ENCODE data around the gene AK4. TPM values are rescaled to one million over a fixed set of nuclear protein-coding genes. Genes with fewer than 3 reads are reported as not detected.

The AK4 gene
- total RNA-seq, 1 experiment from 2014 or later = 180 TPM

GRCh38 chr1:65198096-65198495 lies 50.1 kb downstream of the AK4 start:
- peaks cover 36% of the 10 kb centered on the region for H3K36me3 Mint-ChIP-seq
- DNase-seq (ENCODE audit: low spot score) (no peak), ATAC-seq (no peak)
- H3K4me1 Mint-ChIP-seq = peaks cover 35% of the 10 kb centered on the region
- no peaks in the 10 kb centered on the region for H3K9me3 Mint-ChIP-seq
- TF ChIP-seq PRRX2 (CRISPR knock-in tag; IDR thresholded peaks at IDR 0.05) (no peak), ZNF263 (CRISPR knock-in tag; IDR thresholded peaks at IDR 0.05; ENCODE audit: low read depth) (no peak), E2F5 (CRISPR knock-in tag; IDR thresholded peaks at IDR 0.05) (no peak), JAZF1 (CRISPR knock-in tag; IDR thresholded peaks at IDR 0.05) (no peak)
- CTCF ChIA-PET = interaction anchor here (1.0 kb wide), 1 partner anchor 11 kb away, joined by 3 read pairs; no protein-coding TSS in a partner anchor
- peak overlapping the region; percentile 62 for H3K27ac Mint-ChIP-seq
- no peaks in the 10 kb centered on the region for H3K27me3 Mint-ChIP-seq (ENCODE audit: low read depth)
- POLR2A ChIA-PET = no interaction called here
- H3K4me3 Mint-ChIP-seq = no peak overlapping the region

- H3K4me3 Mint-ChIP-seq = no peak overlapping the region
- H3K27ac Mint-ChIP-seq = 0 out of 2 replicates have a peak overlapping the region, but pooled peaks have one; percentile 27
- H3K36me3 Mint-ChIP-seq = peaks cover 27% of the 10 kb centered on the region
- no peak for ATAC-seq
- ChIA-PET CTCF (interaction anchor here (0.8 to 1.1 kb wide), 2 partner anchors 8 to 9 kb away, joined by 3 to 4 read pairs; no protein-coding TSS in a partner anchor), POLR2A (no interaction called here)
- H3K9me3 Mint-ChIP-seq = no peaks in the 10 kb centered on the region
- peaks cover 36% of the 10 kb centered on the region for H3K4me1 Mint-ChIP-seq
- TF ChIP-seq NR2C2 (CRISPR knock-in tag; IDR thresholded peaks at IDR 0.05) = no peak
- no peak for TF ChIP-seq SMAD4 (CRISPR knock-in tag; IDR thresholded peaks at IDR 0.05)
- TF ChIP-seq CREB1 (CRISPR knock-in tag; IDR thresholded peaks at IDR 0.05) = no peak
- TF ChIP-seq ZNF263 (CRISPR knock-in tag; IDR thresholded peaks at IDR 0.05; ENCODE audit: low read depth) = no peak
- TF ChIP-seq CREM (CRISPR knock-in tag; IDR thresholded peaks at IDR 0.05) = no peak
- no peak for TF ChIP-seq ZNF423 (CRISPR knock-in tag; IDR thresholded peaks at IDR 0.05)
- TF ChIP-seq SP1 (CRISPR knock-in tag; conservative IDR thresholded peaks at IDR 0.05) = no peak
- no peak for TF ChIP-seq IRF1 (CRISPR knock-in tag; IDR thresholded peaks at IDR 0.05)
- no peak for TF ChIP-seq USF1 (CRISPR knock-in tag; IDR thresholded peaks at IDR 0.05)
- TF ChIP-seq GRHL2 (CRISPR knock-in tag; IDR thresholded peaks at IDR 0.05; ENCODE audit: insufficient replicate concordance, severe bottlenecking) = no peak
- no peak for TF ChIP-seq ZNF281 (CRISPR knock-in tag; IDR thresholded peaks at IDR 0.05)
- no peak for TF ChIP-seq HMGA2 (CRISPR knock-in tag; IDR thresholded peaks at IDR 0.05)
- no peak for TF ChIP-seq ZNF512 (CRISPR knock-in tag; IDR thresholded peaks at IDR 0.05; ENCODE audit: borderline replicate concordance)
- TF ChIP-seq OVOL2 (CRISPR knock-in tag; IDR thresholded peaks at IDR 0.05; ENCODE audit: borderline replicate concordance) = no peak
- no peak for TF ChIP-seq ZNF232 (CRISPR knock-in tag; IDR thresholded peaks at IDR 0.05)
- no peak for TF ChIP-seq SMAD3 (CRISPR knock-in tag; IDR thresholded peaks at IDR 0.05; ENCODE audit: borderline replicate concordance)
- TF ChIP-seq NR3C1 (CRISPR knock-in tag; conservative IDR thresholded peaks at IDR 0.05; ENCODE audit: low read depth) = no peak
- no peak for TF ChIP-seq ZSCAN18 (CRISPR knock-in tag; IDR thresholded peaks at IDR 0.05)
- no peak for TF ChIP-seq MXD4 (CRISPR knock-in tag; IDR thresholded peaks at IDR 0.05; ENCODE audit: borderline replicate concordance)
- no peak for TF ChIP-seq ZNF671 (CRISPR knock-in tag; IDR thresholded peaks at IDR 0.05)
- H3K27me3 Mint-ChIP-seq (ENCODE audit: low read depth) = no peaks in the 10 kb centered on the region
- DNase-seq (ENCODE audit: low spot score) = no peak
These were observed 52.4 kb downstream of the AK4 start for GRCh38 chr1:65200411-65200810.
